Heart left ventricle (tissue), 13 donors: Measurements from ENCODE around the gene PSMB5.
"Not testable (repeated sequence)": the region's sequence is repeated elsewhere in the genome, so short reads cannot be mapped to it uniquely, and the experiment has no call there.

ENCODE experiments used
- CTCF ChIP-seq, 12 donors: fragments of 200-600 bp; sonication (generic) in 4 of 12; IDR thresholded peaks; one replicate each; pipeline versions ENCODE4 v1.5.0 to v1.8.0; 2018 to 2022; ENCODE audit warnings: antibody characterized with exemption in 12 of 12, mild to moderate bottlenecking in 5 of 12
- POLR2A ChIP-seq, 2 donors: fragments of 450-650 bp; IDR thresholded peaks; one replicate each; pipeline ENCODE4 v1.6.1; 2017; ENCODE audit warnings: antibody characterized with exemption in 2 of 2, mild to moderate bottlenecking in 2 of 2, moderate library complexity in 2 of 2
- donor health status: ischemic (EF 13 %, LVEDD 7.1; RV severe dilation, severe dysfunction).
- donor health status: DM: no; HTN: yes; CAD: no.
- donor health status: DM: no; HTN: no; CAD: no.
- donor health status: ischemic (EF 25% LVEDD 6.9; RV normal size, moderate dysfunction).
- donor health status: ischemic (EF 25% LVEDD 5.7; RV mildly dilated, moderate dysfunction).
- donor health status: ischemic (EF 35%, LVEDD 5.7; RV mildly dilated, moderate dysfunction).
- donor health status: nonischemic (EF 11% LVEDD 7.7; RV severe dilation, severe dysfunction).
- donor health status: DM: yes; HTN: yes; CAD: no.
- donor health status: PGD.
- donor health status: ischemic (EF 29% LVEDD 5.4; RV normal size, mild dysfunction).
- donor health status: nonischemic (EF 23%, LVEDD 6.1; RV moderate dilation, normal function).

GRCh38 chr14:23013749-23014054 is 21.0 kb downstream of the PSMB5 start:
- not testable (repeated sequence) for TF ChIP-seq POLR2A, CTCF (IDR thresholded peaks at IDR 0.05)
